SK-N-SH treated with all-trans-retinoic acid at 6 μM for 48 hours (cell line): ENCODE data around the gene DCN.

Source experiments
- ATAC-seq: fragments of 200-7000 bp; cut with Tn5 transposase; 3 replicates; pipeline ENCODE4 v1.9.1; 2020; ENCODE audit warnings: mild to moderate bottlenecking, moderate library complexity
- ARNTL ChIP-seq: fragments of 450-650 bp; formaldehyde crosslinking; IDR thresholded peaks from 2 replicates; pipeline ENCODE4 v1.5.0; 2020; ENCODE audit warnings: low read depth, mild to moderate bottlenecking, moderate library complexity, borderline replicate concordance
- BACH2 ChIP-seq: fragments of 250-450 bp; sonication (Bioruptor Pico); IDR thresholded peaks from 2 replicates; pipeline ENCODE4 v1.9.0; 2021; ENCODE audit warnings: mild to moderate bottlenecking, borderline replicate concordance
- CREB5 ChIP-seq: fragments of 250-450 bp; sonication (Bioruptor Pico); IDR thresholded peaks from 2 replicates; pipeline ENCODE4 v1.5.1; 2020; ENCODE audit warnings: low read depth, mild to moderate bottlenecking, moderate library complexity
- CSRNP3 ChIP-seq: fragments of 250-450 bp; sonication (Bioruptor Pico); IDR thresholded peaks from 2 replicates; pipeline ENCODE4 v1.5.1; 2021; ENCODE audit warnings: mild to moderate bottlenecking, moderate library complexity
- ESRRG ChIP-seq: fragments of 250-450 bp; sonication (Bioruptor Pico); IDR thresholded peaks from 2 replicates; pipeline ENCODE4 v1.6.1; 2021; ENCODE audit warnings: mild to moderate bottlenecking
- ISL1 ChIP-seq: fragments of 250-450 bp; sonication (Bioruptor Pico); IDR thresholded peaks from 2 replicates; pipeline ENCODE4 v2.1.2; 2022; ENCODE audit warnings: mild to moderate bottlenecking, moderate library complexity
- OSR1 ChIP-seq: fragments of 250-450 bp; sonication (Bioruptor Pico); IDR thresholded peaks from 2 replicates; pipeline ENCODE4 v1.8.0; 2022; ENCODE audit warnings: moderate library complexity, mild to moderate bottlenecking, inconsistent platforms
- PATZ1 ChIP-seq: fragments of 250-450 bp; sonication (Bioruptor Pico); IDR thresholded peaks from 2 replicates; pipeline ENCODE4 v1.8.0; 2020; ENCODE audit warnings: mild to moderate bottlenecking, moderate library complexity, borderline replicate concordance
- POU6F1 ChIP-seq: fragments of 250-450 bp; sonication (Bioruptor Pico); IDR thresholded peaks from 2 replicates; pipeline ENCODE4 v1.8.0; 2021; ENCODE audit warnings: low read depth, mild to moderate bottlenecking, moderate library complexity, borderline replicate concordance
- PPARA ChIP-seq: fragments of 250-450 bp; sonication (Bioruptor Pico); IDR thresholded peaks from 2 replicates; pipeline ENCODE4 v1.5.0; 2020; ENCODE audit warnings: mild to moderate bottlenecking, borderline replicate concordance
- RARB ChIP-seq: fragments of 250-450 bp; sonication (Bioruptor Pico); IDR thresholded peaks from 2 replicates; pipeline ENCODE4 v1.8.0; 2021; ENCODE audit warnings: mild to moderate bottlenecking, moderate library complexity
- SNAI2 ChIP-seq: fragments of 250-450 bp; sonication (Bioruptor Pico); IDR thresholded peaks from 2 replicates; pipeline ENCODE4 v1.5.0; 2020; ENCODE audit warnings: mild to moderate bottlenecking, moderate library complexity
- TCF4 ChIP-seq: fragments of 250-450 bp; sonication (Bioruptor Pico); IDR thresholded peaks from 2 replicates; pipeline ENCODE4 v1.8.0; 2021; ENCODE audit warnings: mild to moderate bottlenecking, moderate library complexity, borderline replicate concordance
- TOX ChIP-seq: fragments of 250-450 bp; sonication (Bioruptor Pico); IDR thresholded peaks from 2 replicates; pipeline ENCODE4 v1.8.0; 2021; ENCODE audit warnings: mild to moderate bottlenecking, moderate library complexity, borderline replicate concordance
- TSHZ2 ChIP-seq: fragments of 250-450 bp; sonication (Bioruptor Pico); IDR thresholded peaks from 2 replicates; pipeline ENCODE4 v1.5.0; 2020; ENCODE audit warnings: mild to moderate bottlenecking, moderate library complexity
- ZC3H10 ChIP-seq: fragments of 250-450 bp; sonication (Bioruptor Pico); IDR thresholded peaks from 2 replicates; pipeline ENCODE4 v1.5.1; 2021; ENCODE audit warnings: mild to moderate bottlenecking, moderate library complexity
- ZFP3 ChIP-seq: fragments of 250-450 bp; sonication (Bioruptor Pico); IDR thresholded peaks from 2 replicates; pipeline ENCODE4 v1.5.0; 2020; ENCODE audit warnings: mild to moderate bottlenecking, moderate library complexity
- ZFP30 ChIP-seq: fragments of 450-650 bp; formaldehyde crosslinking; IDR thresholded peaks from 2 replicates; pipeline ENCODE4 v1.5.0; 2022; ENCODE audit warnings: mild to moderate bottlenecking, moderate library complexity
- ZNF565 ChIP-seq: fragments of 450-650 bp; formaldehyde crosslinking; conservative IDR thresholded peaks from 2 replicates; pipeline ENCODE4 v1.5.0; 2020; ENCODE audit warnings: low read depth, mild to moderate bottlenecking, moderate library complexity
- ZNF70 ChIP-seq: fragments of 450-650 bp; formaldehyde crosslinking; IDR thresholded peaks from 2 replicates; pipeline ENCODE4 v1.5.0; 2020; ENCODE audit warnings: mild to moderate bottlenecking, moderate library complexity
- ZNF8 ChIP-seq: fragments of 450-650 bp; formaldehyde crosslinking; IDR thresholded peaks from 2 replicates; pipeline ENCODE4 v1.5.0; 2020; ENCODE audit warnings: mild to moderate bottlenecking, moderate library complexity

Gene DCN

GRCh38 chr12:91142221-91142631 is 40.4 kb downstream of the DCN start:
- TF ChIP-seq ZNF565 (no peak), CSRNP3 (no peak), ISL1 (CRISPR knock-in tag) (no peak), ZFP30 (CRISPR knock-in tag) (no peak), ZNF70 (CRISPR knock-in tag) (no peak), TCF4 (CRISPR knock-in tag) (no peak), ARNTL (CRISPR knock-in tag) (no peak), ZC3H10 (CRISPR knock-in tag) (no peak), RARB (no peak), OSR1 (CRISPR knock-in tag) (no peak), ZNF8 (no peak), ZFP3 (CRISPR knock-in tag) (no peak), TSHZ2 (CRISPR knock-in tag) (no peak), SNAI2 (CRISPR knock-in tag) (no peak), PPARA (no peak), POU6F1 (CRISPR knock-in tag) (no peak), BACH2 (CRISPR knock-in tag) (no peak), ESRRG (CRISPR knock-in tag) (no peak), PATZ1 (no peak), TOX (CRISPR knock-in tag) (no peak)
- no peak for ATAC-seq

- peak; percentile 36; the same call in 1 of the 3 replicates for ATAC-seq
- TF ChIP-seq ZFP30 (CRISPR knock-in tag) (no peak), ZC3H10 (CRISPR knock-in tag) (no peak), TOX (CRISPR knock-in tag) (no peak), OSR1 (CRISPR knock-in tag) (no peak), CREB5 (no peak), ESRRG (CRISPR knock-in tag) (no peak), POU6F1 (CRISPR knock-in tag) (no peak), ZNF8 (no peak), SNAI2 (CRISPR knock-in tag) (no peak), RARB (no peak), TCF4 (CRISPR knock-in tag) (no peak), ZNF565 (no peak), BACH2 (CRISPR knock-in tag) (no peak), TSHZ2 (CRISPR knock-in tag) (no peak), CSRNP3 (no peak), ZNF70 (CRISPR knock-in tag) (no peak)
These were observed 42.3 kb downstream of the DCN start for GRCh38 chr12:91140026-91140931.
